Measurements from ENCODE around the gene DNAJC4. TPM values are rescaled to one million over a fixed set of nuclear protein-coding genes. Genes with fewer than 3 reads are reported as not detected.

Gene DNAJC4
- total RNA-seq, 2 donors from 2014 or later, result 29.0 to 35.0 TPM

DNA sequence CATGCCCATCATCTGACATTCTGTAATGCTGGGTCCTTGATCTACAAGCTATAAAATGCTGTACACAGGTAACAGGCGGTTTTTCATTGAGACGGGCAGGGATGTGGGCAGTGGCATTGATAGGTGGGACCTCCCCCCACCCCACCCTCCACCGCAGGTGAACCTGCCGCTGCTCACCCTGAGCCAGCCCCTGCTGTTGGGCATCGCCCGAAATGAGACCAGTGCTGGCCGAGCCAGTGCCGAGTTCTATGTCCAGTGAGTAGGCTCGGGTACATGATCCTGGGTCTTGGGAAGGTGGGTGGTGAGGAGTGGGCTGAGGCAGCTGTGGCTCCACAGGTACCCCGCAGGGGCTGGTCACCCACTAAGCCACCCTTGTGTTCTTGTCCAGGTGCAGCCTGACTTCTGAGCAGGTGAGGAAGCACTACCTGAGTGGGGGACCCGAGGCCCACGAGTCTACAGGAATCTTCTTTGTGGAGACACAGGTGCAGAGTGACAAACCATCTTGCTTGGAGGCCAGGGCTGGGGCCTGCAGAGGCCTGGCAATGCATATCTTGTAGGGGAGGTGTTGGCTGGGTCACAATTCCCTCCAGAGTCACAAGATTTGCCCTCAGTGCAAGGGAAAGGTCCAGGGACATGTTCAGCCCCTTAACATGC is 1.1 kb upstream of the DNAJC4 start:
- peaks cover 30% of the 10 kb centered on the region for H3K4me1 Mint-ChIP-seq
- DNase-seq, result no peak
- peak overlapping the region; percentile 90 for H3K27ac Mint-ChIP-seq
- no peaks in the 10 kb centered on the region for H3K36me3 Mint-ChIP-seq (ENCODE audit: low read depth)
- H3K4me3 Mint-ChIP-seq, result peak overlapping the region; percentile 92
- H3K9me3 ChIP-seq (ENCODE audit: control insufficient read depth, low read length, poor library complexity, severe bottlenecking), result no peaks in the 10 kb centered on the region
- no peak for ATAC-seq
- H3K27me3 Mint-ChIP-seq, result no peaks in the 10 kb centered on the region

DNA sequence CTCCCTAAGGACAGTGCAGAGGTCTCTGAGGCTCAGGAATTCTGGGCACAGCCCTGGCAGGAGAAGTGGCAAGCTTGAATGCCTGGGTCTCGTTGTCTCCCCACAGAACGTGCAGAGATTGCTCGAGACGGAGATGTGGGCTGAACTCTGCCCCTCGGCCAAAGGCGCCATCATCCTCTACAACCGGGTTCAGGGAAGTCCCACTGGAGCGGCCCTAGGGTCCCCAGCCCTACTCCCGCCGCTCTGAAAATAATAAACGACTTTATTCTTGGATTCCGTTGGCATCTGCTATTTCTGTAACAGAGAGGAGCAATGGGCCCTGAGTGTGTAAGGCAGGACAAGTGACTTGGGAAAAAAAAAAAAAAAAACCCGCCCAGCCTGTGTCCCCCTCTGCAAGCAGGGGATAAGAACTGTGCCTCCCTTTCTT is 591 bp upstream of the DNAJC4 start:
- Mint-ChIP-seq H3K36me3 (ENCODE audit: low read depth) (no peaks in the 10 kb centered on the region), H3K4me1 (peaks cover 30% of the 10 kb centered on the region), H3K27ac (peak overlapping the region; percentile 90), H3K27me3 (no peaks in the 10 kb centered on the region), H3K4me3 (peak overlapping the region; percentile 92)
- H3K9me3 ChIP-seq (ENCODE audit: control insufficient read depth, low read length, poor library complexity, severe bottlenecking), result no peaks in the 10 kb centered on the region
- ATAC-seq, result no peak
- no peak for DNase-seq

DNA sequence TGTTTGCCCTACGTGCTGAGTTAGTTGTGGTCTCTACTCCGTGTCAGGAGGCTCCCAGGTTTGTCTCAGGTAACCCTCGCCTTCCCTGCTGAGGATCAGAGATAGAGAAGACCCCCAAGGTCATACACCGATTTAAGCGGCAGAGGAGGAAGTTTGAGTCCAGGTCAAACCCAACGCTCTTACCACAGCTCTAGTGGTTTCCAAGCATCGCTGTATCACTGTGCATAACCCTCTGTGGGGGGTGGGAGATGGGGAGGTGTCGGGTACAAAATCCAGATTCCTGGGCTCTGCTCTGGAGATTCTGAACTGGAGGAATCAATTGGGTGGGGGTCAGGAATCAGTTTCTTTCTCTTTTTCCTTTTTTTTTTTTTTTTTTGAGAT is 627 bp downstream of the DNAJC4 start:
- Mint-ChIP-seq H3K4me3 (peak overlapping the region; percentile 92), H3K36me3 (ENCODE audit: low read depth) (no peaks in the 10 kb centered on the region), H3K27ac (peak overlapping the region; percentile 90), H3K27me3 (no peaks in the 10 kb centered on the region), H3K4me1 (peaks cover 35% of the 10 kb centered on the region)
- no peak for DNase-seq
- ATAC-seq, result no peak
- no peaks in the 10 kb centered on the region for H3K9me3 ChIP-seq (ENCODE audit: control insufficient read depth, low read length, poor library complexity, severe bottlenecking)

DNA sequence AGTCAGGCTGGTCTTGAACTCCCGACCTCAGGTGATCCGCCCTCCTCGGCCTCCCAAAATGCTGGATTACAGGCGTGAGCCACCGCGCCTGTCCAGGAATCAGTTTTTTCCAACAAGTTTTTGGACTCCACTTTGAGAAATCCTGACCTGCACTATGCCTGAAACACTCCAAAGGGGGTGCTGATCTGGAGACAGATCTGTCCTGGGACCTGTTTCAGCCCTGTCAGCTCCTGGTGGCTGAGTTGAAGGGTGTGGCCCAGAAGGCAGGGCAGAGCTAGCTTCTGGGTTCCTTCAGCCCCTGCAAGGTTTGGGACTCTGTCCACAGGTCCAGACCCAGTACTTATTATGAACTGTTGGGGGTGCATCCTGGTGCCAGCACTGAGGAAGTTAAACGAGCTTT is 1.2 kb downstream of the DNAJC4 start:
- Mint-ChIP-seq H3K27ac (peak overlapping the region; percentile 90), H3K36me3 (ENCODE audit: low read depth) (no peaks in the 10 kb centered on the region), H3K4me1 (peaks cover 34% of the 10 kb centered on the region), H3K27me3 (no peaks in the 10 kb centered on the region), H3K4me3 (peak overlapping the region; percentile 92)
- H3K9me3 ChIP-seq (ENCODE audit: control insufficient read depth, low read length, poor library complexity, severe bottlenecking), result no peaks in the 10 kb centered on the region
- ATAC-seq (no peak), DNase-seq (no peak)

DNA sequence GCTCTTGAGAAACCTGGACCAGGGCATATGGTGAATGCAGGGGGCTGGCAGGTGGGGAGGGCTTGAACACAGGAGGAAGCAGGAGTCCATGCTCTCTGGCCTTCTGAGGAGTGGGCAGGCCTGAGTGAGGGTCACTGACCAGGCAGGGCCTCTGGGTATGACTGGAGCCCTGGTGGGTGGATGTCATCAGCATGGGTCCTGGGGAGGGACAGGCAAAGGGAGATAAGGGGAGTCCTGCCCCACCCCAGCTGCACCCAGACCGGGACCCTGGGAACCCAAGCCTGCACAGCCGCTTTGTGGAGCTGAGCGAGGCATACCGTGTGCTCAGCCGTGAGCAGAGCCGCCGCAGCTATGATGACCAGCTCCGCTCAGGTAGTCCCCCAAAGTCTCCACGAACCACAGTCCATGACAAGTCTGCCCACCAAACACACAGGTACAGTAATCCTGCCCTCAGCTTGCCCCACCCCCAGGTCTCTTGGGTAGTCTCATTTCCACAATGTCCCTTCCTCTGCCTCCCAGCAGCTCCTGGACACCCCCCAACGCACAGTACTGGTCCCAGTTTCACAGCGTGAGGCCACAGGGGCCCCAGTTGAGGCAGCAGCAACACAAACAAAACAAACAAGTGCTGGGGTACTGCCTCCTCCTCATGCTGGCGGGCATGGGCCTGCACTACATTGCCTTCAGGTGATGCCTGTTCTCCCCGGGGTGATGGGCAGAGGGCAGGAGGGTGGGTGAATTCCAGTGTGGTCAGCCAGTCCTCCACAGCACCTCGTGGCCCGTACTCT is 2.0 kb downstream of the DNAJC4 start:
- DNase-seq, result no peak

DNA sequence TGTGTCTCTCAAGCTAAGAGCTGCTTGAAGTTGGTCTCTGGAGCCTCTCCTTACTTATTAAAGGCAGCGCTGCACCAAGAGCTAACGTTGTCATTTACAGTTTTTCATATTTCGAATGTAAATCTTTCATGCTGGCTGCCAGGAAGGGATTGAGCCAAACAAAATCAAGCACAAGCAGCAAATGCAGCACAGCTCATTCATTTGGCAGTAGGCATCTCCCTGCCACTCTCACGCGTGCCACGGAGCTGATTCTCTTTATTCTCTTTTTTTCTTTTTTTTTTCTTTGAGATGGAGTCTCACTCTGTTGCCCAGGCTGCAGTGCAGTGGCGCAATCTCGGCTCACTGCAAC is 2.6 kb downstream of the DNAJC4 start:
- DNase-seq (no peak), ATAC-seq (no peak)
- peaks cover 25% of the 10 kb centered on the region for H3K4me1 Mint-ChIP-seq
- H3K27me3 Mint-ChIP-seq, result no peaks in the 10 kb centered on the region
- peak overlapping the region; percentile 79 for H3K27ac Mint-ChIP-seq
- peak overlapping the region; percentile 82 for H3K4me3 Mint-ChIP-seq
- H3K9me3 ChIP-seq (ENCODE audit: control insufficient read depth, low read length, poor library complexity, severe bottlenecking), result no peaks in the 10 kb centered on the region
- no peaks in the 10 kb centered on the region for H3K36me3 Mint-ChIP-seq (ENCODE audit: low read depth)

More for the DNA sequence above, 2.0 kb downstream of the DNAJC4 start:
- Mint-ChIP-seq H3K27ac (peak overlapping the region; percentile 90), H3K4me1 (peaks cover 26% of the 10 kb centered on the region), H3K4me3 (peak overlapping the region; percentile 92), H3K27me3 (no peaks in the 10 kb centered on the region), H3K36me3 (ENCODE audit: low read depth) (no peaks in the 10 kb centered on the region)
- H3K9me3 ChIP-seq (ENCODE audit: control insufficient read depth, low read length, poor library complexity, severe bottlenecking), result no peaks in the 10 kb centered on the region
- no peak for ATAC-seq

DNA sequence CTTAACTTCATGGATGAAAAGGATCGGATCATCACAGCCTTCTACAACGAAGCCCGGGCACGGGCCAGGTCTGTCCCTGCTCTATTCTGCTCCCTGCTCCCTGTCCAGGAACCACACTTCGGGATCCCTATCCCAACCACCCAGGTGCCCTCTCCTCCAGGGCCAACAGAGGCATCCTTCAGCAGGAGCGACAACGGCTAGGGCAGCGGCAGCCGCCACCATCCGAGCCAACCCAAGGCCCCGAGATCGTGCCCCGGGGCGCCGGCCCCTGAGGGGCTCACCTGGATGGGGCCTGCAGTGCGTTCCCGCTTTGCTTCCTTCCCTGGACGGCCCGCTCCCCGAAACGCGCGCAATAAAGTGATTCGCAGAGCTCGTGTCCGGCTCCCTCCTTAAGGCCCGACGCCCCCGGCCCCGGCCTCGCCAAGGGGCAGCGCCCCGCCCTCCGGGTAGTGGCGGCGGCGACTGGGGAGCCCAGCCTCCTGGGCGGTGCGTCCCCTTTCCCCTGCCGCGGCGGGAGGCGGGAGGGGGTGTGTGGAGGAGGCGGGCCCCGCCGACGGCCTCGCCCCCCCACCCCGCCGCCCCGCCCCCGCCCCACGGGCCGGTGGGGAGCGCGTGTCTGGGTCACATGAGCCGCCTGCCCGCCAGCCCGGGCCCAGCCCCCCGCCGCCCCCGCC is 3.7 kb downstream of the DNAJC4 start, which contains the start of gene VEGFB:
Gene VEGFB (plus strand): TSS at position 672 of the 674 bp plus-strand sequence. CDS start 250 bp downstream, outside the sequence.
- DNase-seq, result peak; percentile 47 to 81 (median 77)
- Mint-ChIP-seq H3K4me1 (peaks cover 25% of the 10 kb centered on the region), H3K27me3 (no peaks in the 10 kb centered on the region)

DNA sequence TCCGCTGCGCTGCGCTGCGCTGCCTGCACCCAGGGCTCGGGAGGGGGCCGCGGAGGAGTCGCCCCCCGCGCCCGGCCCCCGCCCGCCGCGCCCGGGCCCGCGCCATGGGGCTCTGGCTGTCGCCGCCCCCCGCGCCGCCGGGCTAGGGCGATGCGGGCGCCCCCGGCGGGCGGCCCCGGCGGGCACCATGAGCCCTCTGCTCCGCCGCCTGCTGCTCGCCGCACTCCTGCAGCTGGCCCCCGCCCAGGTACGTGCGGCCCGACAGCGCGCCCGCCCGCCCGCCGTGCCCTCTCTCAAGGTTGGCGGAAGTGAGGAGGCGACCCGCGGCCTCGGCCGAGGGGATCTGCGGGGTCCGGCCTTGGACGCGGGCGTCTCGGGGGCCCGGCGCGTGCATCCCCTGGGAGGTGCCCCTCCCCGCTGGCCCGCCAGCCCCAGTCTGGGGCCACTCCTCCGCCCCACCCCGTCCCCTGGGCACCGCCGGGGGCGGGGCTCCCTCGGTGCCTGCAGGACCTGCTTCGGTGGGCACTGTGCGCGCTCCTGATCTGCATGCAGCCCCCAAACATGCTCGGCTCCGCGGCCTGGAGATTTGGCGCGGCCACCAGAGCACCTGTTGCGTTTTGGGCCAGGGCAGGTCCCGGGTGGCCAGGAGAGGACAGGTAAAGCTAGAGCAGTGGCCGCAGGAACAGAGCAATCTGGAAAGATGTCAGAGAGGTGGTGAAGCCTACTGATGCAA is 4.5 kb downstream of the DNAJC4 start:
- ATAC-seq (peak; percentile 65), DNase-seq (peak; percentile 46 to 58 (median 57))
- Mint-ChIP-seq H3K4me1 (peaks cover 21% of the 10 kb centered on the region), H3K36me3 (ENCODE audit: low read depth) (no peaks in the 10 kb centered on the region), H3K27ac (peak overlapping the region; percentile 98), H3K4me3 (peak overlapping the region; percentile 77), H3K27me3 (no peaks in the 10 kb centered on the region)
- H3K9me3 ChIP-seq (ENCODE audit: control insufficient read depth, low read length, poor library complexity, severe bottlenecking), result no peaks in the 10 kb centered on the region

More for the DNA sequence above, 3.7 kb downstream of the DNAJC4 start, which contains the start of gene VEGFB:
- H3K36me3 Mint-ChIP-seq (ENCODE audit: low read depth), result no peaks in the 10 kb centered on the region
- no peaks in the 10 kb centered on the region for H3K9me3 ChIP-seq (ENCODE audit: control insufficient read depth, low read length, poor library complexity, severe bottlenecking)
- peak within 1 kb of the TSS; percentile 98 for H3K27ac Mint-ChIP-seq
- H3K4me3 Mint-ChIP-seq, result peak within 1 kb of the TSS; percentile 82
- peak; percentile 65 for ATAC-seq

DNA sequence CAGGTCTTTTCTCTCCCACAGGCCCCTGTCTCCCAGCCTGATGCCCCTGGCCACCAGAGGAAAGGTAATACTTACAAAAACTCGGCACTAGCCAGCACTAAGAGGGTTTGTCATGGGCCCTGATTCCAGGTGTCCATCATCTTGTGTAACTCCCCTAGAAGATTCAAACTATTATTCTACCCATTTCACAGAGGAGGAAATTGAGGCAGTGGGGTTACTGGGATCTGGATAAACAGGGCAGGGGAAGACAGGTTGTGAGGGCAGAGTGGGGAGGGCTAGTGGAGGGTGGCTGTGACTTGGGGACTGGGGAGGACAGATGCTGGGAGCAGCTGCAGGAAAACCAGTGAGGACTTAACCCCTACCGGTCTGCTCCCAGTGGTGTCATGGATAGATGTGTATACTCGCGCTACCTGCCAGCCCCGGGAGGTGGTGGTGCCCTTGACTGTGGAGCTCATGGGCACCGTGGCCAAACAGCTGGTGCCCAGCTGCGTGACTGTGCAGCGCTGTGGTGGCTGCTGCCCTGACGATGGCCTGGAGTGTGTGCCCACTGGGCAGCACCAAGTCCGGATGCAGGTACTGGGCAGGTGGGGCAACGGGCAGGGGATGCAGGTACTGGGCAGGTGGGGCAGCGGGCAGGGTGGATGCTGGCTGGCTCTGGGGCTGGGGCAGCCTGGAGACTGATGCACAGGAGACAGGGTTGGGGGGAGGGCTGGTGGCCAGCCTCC is 5.3 kb downstream of the DNAJC4 start:
- H3K27ac Mint-ChIP-seq, result peak overlapping the region; percentile 98
- H3K4me3 Mint-ChIP-seq, result peak overlapping the region; percentile 77
- ATAC-seq, result no peak
- no peaks in the 10 kb centered on the region for H3K36me3 Mint-ChIP-seq (ENCODE audit: low read depth)
- DNase-seq, result no peak
- no peaks in the 10 kb centered on the region for H3K9me3 ChIP-seq (ENCODE audit: control insufficient read depth, low read length, poor library complexity, severe bottlenecking)
- no peaks in the 10 kb centered on the region for H3K27me3 Mint-ChIP-seq
- H3K4me1 Mint-ChIP-seq, result peaks cover 23% of the 10 kb centered on the region

DNA sequence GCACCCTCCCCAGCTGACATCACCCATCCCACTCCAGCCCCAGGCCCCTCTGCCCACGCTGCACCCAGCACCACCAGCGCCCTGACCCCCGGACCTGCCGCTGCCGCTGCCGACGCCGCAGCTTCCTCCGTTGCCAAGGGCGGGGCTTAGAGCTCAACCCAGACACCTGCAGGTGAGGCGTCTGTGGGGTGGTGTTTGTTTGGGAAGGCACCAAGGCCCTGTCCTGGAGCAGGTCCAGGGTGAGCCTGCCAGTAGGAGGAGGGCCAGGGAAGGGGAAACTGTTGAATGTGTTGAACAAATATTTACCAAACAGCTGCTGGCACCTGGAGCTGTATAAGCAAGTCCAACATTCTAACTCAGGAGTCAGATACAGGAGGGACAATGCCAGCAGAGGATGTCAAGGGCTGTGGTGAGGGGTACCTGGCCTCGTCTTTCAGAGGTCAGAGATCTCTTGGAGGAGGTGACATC is 7.2 kb downstream of the DNAJC4 start:
- Mint-ChIP-seq H3K4me3 (peak overlapping the region; percentile 77), H3K4me1 (peaks cover 23% of the 10 kb centered on the region), H3K27me3 (no peaks in the 10 kb centered on the region), H3K27ac (peak overlapping the region; percentile 98), H3K36me3 (ENCODE audit: low read depth) (peaks cover 2% of the 10 kb centered on the region)
- no peaks in the 10 kb centered on the region for H3K9me3 ChIP-seq (ENCODE audit: control insufficient read depth, low read length, poor library complexity, severe bottlenecking)
- DNase-seq (no peak), ATAC-seq (no peak)

DNA sequence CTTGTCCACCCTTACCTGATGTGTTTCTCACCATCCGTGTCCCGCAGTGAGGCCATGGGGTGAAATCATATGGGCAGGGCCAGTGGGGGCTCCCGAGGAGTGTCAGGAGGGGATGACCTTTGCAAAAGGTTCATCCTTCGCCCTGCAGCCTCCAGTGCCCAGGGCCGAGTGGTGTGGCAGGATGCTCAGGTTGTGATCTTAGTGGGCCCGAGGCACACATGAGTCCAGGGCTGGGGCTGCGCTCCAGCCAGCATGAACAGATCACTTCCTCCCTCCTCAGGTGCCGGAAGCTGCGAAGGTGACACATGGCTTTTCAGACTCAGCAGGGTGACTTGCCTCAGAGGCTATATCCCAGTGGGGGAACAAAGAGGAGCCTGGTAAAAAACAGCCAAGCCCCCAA is 7.7 kb downstream of the DNAJC4 start:
- DNase-seq (no peak), ATAC-seq (no peak)
- Mint-ChIP-seq H3K27ac (peak overlapping the region; percentile 98), H3K36me3 (ENCODE audit: low read depth) (peaks cover 2% of the 10 kb centered on the region), H3K4me1 (peaks cover 26% of the 10 kb centered on the region), H3K27me3 (no peaks in the 10 kb centered on the region), H3K4me3 (no peak overlapping the region)
- no peaks in the 10 kb centered on the region for H3K9me3 ChIP-seq (ENCODE audit: control insufficient read depth, low read length, poor library complexity, severe bottlenecking)

DNA sequence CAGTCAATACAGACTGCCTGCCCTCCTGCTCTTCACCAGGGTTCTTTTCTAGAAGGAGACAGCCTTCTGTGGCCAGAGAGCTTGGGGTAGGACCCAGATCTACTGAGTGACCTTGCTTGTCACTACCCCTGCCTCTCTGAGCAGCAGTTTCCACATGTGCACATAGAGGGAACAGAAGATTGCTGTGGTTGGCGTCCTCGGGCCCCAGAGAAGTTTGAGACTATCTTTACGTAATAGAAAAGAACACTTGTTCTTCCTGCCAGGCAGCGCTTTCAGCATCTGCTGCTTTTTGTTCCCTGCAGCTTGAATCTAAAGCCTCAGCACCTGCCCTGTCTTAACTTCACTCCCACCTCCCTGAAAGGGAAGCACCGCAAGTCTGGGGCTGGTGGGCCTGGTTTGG is 8.7 kb downstream of the DNAJC4 start:
- no peak for DNase-seq
- Mint-ChIP-seq H3K36me3 (ENCODE audit: low read depth) (peaks cover 2% of the 10 kb centered on the region), H3K27ac (peak overlapping the region; percentile 98), H3K4me1 (peaks cover 29% of the 10 kb centered on the region), H3K4me3 (no peak overlapping the region), H3K27me3 (no peaks in the 10 kb centered on the region)
- no peaks in the 10 kb centered on the region for H3K9me3 ChIP-seq (ENCODE audit: control insufficient read depth, low read length, poor library complexity, severe bottlenecking)
- no peak for ATAC-seq
